Transverse colon (tissue), 3 donors: ENCODE data around the gene TPH1.

Experiments
- POLR2A ChIP-seq: fragments of 450-650 bp; IDR thresholded peaks from one replicate; pipeline ENCODE4 v1.6.1; 2016; ENCODE audit warnings: antibody characterized with exemption, mild to moderate bottlenecking, moderate library complexity
- POLR2AphosphoS5 ChIP-seq, 3 donors: sonication (generic); formaldehyde crosslinking; IDR thresholded peaks; one replicate each; pipeline ENCODE4 v1.6.1; 2016; ENCODE audit warnings: antibody characterized with exemption in 3 of 3

DNA sequence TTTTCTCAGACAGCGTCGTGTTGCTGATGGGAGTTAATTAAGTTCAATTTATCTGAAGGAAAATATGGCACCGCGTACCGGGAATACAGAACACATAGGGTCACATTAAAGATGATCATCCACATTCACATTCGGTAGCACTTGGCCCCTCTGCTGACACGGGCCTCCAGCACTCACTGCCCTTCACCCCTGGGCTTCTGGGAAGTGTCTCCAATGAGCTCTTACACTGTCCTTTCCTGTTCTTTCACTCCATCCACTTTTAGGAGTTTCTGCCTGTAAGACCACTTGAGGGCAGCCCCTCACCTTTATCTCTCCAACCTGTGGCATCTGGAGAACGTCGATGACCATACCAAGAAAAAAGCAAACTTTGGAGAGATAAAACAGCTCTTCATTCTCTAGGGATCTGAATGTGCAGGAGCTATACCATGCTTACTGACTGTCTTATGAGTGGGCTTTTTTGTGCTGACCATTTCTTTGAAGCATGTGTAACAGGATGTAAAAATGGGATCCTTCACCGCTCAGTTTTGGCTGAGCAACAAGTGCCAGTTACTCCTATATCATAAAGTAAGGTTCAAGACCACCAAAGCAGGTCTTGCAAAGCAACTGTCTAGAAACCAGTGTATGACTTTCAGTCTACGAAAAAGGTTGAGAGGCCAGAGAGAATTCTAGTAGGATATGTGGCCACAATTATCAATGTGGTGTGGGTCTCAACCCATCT lies 32.1 kb downstream of the TPH1 start:
- no peak for TF ChIP-seq POLR2AphosphoS5 (IDR thresholded peaks at IDR 0.05)
- TF ChIP-seq POLR2A, result no peak
